HUES48 (cell line): ENCODE measurements around the gene MRPL19.
"Not testable (repeated sequence)": the region's sequence is repeated elsewhere in the genome, so short reads cannot be mapped to it uniquely, and the experiment has no call there.

Source experiments
- H3K27ac ChIP-seq: one replicate; pipeline ENCODE4 v1.7.0; 2013; ENCODE audit warnings: low read depth, low read length, inconsistent platforms
- H3K27me3 ChIP-seq: 2 replicates; pipeline ENCODE4 v1.6.1; 2013; ENCODE audit warnings: mild to moderate bottlenecking, low read length; ENCODE audit not compliant: control insufficient read depth, insufficient read depth
- H3K36me3 ChIP-seq: 2 replicates; pipeline ENCODE4 v1.6.1; 2013; ENCODE audit warnings: low read length; ENCODE audit not compliant: control insufficient read depth, insufficient read depth
- H3K4me1 ChIP-seq: 2 replicates; pipeline ENCODE4 v1.6.1; 2013; ENCODE audit warnings: mild to moderate bottlenecking, low read length; ENCODE audit not compliant: control insufficient read depth, insufficient read depth
- H3K4me3 ChIP-seq: 2 replicates; pipeline ENCODE4 v1.5.1; 2013; ENCODE audit warnings: mild to moderate bottlenecking, low read depth, low read length
- H3K9ac ChIP-seq: 2 replicates; pipeline ENCODE4 v1.6.1; 2013; ENCODE audit warnings: mild to moderate bottlenecking, low read depth, low read length, moderate library complexity
- H3K9me3 ChIP-seq: 2 replicates; pipeline ENCODE4 v1.6.1; 2013; ENCODE audit warnings: low read length; ENCODE audit not compliant: control insufficient read depth, insufficient read depth

MRPL19 gene

DNA sequence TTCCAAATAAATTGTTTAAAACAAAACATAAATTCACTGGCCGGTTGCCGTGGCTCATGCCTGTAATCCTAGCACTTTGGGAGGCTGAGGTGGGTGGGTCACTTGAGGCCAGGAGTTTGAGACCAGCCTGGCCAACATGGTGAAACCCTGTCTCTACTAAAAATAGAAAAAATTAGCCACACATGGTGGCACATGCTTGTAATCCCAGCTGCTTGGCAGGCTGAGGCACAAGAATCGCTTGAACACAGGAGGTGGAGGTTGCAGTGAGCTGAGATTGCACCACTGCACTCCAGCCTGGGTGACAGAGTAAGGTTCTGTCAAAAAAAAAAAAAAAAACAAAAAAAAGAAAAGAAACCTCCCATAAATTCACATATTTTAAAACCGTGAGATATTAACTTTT lies 28.8 kb downstream of the MRPL19 start:
- H3K4me1 ChIP-seq, H3K4me3 ChIP-seq, H3K9ac ChIP-seq, H3K27me3 ChIP-seq, H3K27ac ChIP-seq, H3K9me3 ChIP-seq: not testable (repeated sequence)
- peaks cover 37% of the 10 kb centered on the region for H3K36me3 ChIP-seq

DNA sequence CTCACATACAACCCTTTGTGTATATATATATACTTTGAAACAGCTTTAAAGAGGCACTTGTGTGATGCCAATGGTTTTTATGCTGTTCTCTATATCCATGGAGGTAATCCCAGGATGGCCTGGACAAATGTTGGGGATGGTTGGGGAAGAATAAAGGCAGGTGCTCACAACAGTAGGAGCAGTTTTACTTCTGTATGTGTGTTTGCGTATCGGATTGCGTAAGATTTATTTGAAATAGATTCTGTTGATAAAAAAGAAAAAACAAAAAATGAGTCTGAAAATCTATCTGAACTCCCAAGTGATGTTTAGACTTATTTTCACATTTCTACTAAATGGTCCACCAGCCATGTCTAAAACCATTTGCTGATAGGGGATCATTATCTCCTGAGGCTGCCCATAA lies 29.3 kb downstream of the MRPL19 start:
- peaks cover 35% of the 10 kb centered on the region for H3K36me3 ChIP-seq
- no peaks in the 10 kb centered on the region for H3K9me3 ChIP-seq
- H3K9ac ChIP-seq, result no peak overlapping the region
- H3K27ac ChIP-seq, result no peak overlapping the region
- no peaks in the 10 kb centered on the region for H3K27me3 ChIP-seq
- no peaks in the 10 kb centered on the region for H3K4me1 ChIP-seq
- no peak overlapping the region for H3K4me3 ChIP-seq

DNA sequence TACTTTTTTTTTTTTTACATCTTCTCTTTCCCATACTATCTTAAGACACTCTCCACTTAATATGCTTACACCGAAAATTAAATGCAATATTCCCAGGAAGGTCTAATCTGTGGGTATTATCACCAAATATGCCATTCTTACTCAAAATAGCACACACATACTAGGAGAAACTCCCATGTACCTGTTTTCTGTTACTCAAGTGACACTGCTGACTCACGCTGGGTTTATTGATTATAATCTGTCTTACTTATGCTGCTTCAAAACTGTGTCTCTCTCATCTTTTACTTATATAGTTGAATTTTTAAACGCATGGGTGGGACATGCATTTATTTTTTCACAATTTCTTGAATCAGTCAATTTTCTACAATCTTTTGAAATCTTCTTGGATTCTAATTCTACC lies 29.9 kb downstream of the MRPL19 start:
- no peak overlapping the region for H3K4me3 ChIP-seq
- no peak overlapping the region for H3K9ac ChIP-seq
- peaks cover 33% of the 10 kb centered on the region for H3K36me3 ChIP-seq
- no peaks in the 10 kb centered on the region for H3K27me3 ChIP-seq
- H3K4me1 ChIP-seq, result no peaks in the 10 kb centered on the region
- H3K9me3 ChIP-seq, result no peaks in the 10 kb centered on the region
- H3K27ac ChIP-seq, result no peak overlapping the region

DNA sequence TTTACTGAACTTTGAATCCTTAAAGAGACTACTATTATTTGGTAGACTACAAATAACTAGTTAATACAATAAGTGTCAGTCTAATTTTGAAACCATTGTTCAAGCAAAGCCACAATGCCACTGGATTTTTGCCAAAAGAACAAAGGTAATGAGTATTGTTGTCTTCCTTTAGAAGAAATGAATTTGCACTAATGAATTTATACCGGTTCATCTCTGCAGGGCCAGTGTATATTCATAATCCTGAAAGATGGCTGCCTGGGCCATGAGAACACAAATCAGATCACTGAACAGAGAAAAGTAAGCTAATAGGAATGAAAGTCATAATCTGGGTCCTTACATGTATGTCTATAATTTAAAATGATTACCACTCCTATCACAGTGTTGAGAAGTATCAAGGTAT lies 33.0 kb downstream of the MRPL19 start:
- Histone ChIP-seq H3K9me3 (no peaks in the 10 kb centered on the region), H3K4me3 (no peak overlapping the region), H3K36me3 (peaks cover 22% of the 10 kb centered on the region), H3K9ac (no peak overlapping the region), H3K27me3 (no peaks in the 10 kb centered on the region), H3K27ac (no peak overlapping the region), H3K4me1 (no peaks in the 10 kb centered on the region)

DNA sequence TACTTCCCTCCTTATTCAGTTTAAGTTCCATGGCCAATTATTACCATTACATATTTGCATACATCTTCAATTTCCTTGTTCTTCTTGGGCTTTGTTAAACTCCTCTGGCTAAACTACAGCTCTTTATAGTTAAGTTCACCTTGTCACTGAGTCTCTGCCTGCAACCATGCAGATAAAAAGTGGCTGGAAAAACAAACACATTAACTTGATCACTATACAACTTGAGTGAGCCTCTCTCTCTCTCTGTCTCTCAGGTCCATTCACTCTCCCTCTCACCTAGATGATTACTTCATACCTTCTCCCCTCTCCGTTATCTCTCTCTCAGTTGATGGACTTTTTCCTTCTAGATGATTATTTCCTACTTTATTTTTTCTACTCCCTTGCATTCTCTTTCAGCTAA lies 33.8 kb downstream of the MRPL19 start:
- Histone ChIP-seq H3K9ac (no peak overlapping the region), H3K27ac (no peak overlapping the region), H3K36me3 (peaks cover 22% of the 10 kb centered on the region; the same call in 1 of the 2 replicates), H3K4me3 (no peak overlapping the region), H3K27me3 (no peaks in the 10 kb centered on the region), H3K4me1 (no peaks in the 10 kb centered on the region), H3K9me3 (no peaks in the 10 kb centered on the region)

DNA sequence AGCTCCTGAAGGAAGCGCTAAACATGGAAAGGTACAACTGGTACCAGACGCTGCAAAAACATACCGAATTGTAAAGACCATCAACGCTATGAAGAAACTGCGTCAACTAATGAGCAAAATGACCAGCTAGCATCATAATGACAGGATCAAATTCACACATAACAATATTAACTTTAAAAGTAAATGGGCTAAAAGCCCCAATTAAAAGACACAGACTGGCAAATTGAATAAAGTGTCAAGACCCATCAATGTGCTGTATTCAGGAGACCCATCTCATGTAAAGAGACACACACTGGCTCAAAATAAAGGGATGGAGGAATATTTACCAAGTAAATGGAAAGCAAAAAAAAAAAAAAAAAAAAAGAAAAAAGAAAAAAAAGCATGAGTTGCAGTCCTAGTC lies 36.8 kb downstream of the MRPL19 start:
- H3K4me3 ChIP-seq, H3K4me1 ChIP-seq, H3K27me3 ChIP-seq, H3K9ac ChIP-seq, H3K27ac ChIP-seq, H3K9me3 ChIP-seq: not testable (repeated sequence)
- peaks cover 43% of the 10 kb centered on the region for H3K36me3 ChIP-seq

DNA sequence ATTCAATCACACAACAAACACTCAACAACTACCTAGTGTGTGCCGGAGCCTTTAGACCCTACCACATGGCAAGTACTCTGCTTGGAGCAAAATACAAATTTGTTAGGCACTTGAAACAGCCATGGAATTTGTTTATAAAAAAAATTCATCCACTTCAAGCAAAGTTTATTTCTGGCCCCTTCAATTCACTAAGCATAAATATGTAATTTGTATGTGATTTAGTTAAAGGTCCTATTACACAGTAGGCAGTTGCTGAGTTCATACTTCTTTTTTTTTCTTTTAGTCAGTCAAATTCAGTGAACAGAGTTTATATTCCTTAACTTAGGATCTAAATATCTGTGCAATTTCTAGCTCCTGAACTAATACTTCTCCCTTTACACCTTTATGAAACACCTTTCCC lies 41.6 kb downstream of the MRPL19 start:
- Histone ChIP-seq H3K9ac (no peak overlapping the region), H3K27me3 (no peaks in the 10 kb centered on the region), H3K4me3 (no peak overlapping the region), H3K36me3 (peaks cover 64% of the 10 kb centered on the region), H3K27ac (no peak overlapping the region), H3K4me1 (no peaks in the 10 kb centered on the region), H3K9me3 (no peaks in the 10 kb centered on the region)

DNA sequence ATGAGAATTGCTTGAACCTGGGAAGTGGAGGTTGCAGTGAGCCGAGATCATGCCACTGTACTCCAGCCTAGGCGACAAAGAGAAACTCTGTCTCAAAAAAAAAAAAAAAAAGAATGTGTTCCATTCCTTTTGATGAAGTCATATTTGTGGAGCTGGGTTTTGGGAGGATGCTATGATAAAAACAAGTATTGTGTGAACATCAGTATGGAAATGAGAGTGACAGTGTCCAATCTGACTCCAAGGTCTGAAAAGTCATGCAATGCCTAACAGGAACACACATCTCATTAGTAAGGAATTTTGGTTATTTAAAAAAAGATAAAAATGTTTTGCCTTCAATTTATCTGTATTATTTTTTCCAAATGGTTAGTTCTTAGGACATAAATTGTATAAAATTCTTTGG lies 52.3 kb downstream of the MRPL19 start:
- no peaks in the 10 kb centered on the region for H3K27me3 ChIP-seq
- H3K9ac ChIP-seq, result no peak overlapping the region
- H3K4me1 ChIP-seq, result no peaks in the 10 kb centered on the region
- H3K36me3 ChIP-seq, result peaks cover 89% of the 10 kb centered on the region
- no peak overlapping the region for H3K27ac ChIP-seq
- no peak overlapping the region for H3K4me3 ChIP-seq
- no peaks in the 10 kb centered on the region for H3K9me3 ChIP-seq

DNA sequence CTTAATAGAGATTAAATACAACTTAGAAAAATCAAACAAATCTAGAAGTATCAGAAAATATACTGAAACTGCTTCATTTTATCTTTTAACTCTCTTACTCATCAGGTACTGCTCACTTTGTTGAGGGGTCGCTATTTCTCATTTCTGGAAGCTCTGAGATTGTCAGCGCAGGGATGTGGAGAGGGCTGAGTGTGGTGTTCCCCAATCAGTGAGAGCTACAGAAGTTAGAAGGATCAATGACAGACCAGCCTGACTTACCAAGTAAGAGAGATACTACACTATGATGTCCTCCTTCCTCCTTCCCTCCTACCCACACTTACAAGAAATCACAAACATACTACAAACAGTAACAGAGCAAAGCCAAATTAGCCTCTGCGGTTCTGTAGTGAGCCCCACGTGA lies 56.0 kb downstream of the MRPL19 start:
- Histone ChIP-seq H3K9ac (no peak overlapping the region), H3K9me3 (no peaks in the 10 kb centered on the region), H3K4me3 (no peak overlapping the region), H3K4me1 (no peaks in the 10 kb centered on the region), H3K27me3 (no peaks in the 10 kb centered on the region), H3K36me3 (peaks cover 84% of the 10 kb centered on the region), H3K27ac (no peak overlapping the region)

DNA sequence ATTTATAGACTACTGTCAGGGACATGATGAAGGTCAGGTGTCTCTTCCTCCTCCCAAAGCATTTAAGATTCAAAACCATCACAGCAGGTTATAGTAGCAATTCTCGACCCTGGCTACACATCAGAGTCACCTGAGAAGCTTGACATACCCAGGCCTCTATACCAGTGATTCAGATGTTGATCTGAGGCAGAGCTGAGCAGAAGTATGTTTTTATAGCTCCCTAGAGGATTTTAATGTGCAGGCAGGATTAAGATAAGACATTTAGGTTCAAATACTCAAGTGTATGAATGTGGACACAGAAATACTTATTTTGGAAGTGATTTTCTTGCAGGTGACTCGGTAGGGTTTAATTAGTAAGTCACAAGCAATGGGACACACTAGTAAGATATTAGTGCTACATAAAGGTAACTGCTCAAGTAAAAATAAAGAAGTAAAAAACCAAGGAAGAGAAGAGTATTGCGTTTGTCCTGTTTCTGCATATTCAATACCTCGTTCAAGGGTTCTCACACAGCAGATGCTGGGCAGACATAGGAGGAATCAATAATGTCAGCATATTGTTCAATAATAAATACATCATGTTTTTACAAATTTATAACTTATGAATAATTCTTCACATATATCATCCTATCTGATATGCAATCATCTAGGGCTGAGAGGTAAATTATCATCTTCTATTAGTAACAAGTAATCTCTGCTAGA lies 57.2 kb downstream of the MRPL19 start:
- H3K9me3 ChIP-seq, result no peaks in the 10 kb centered on the region
- H3K4me1 ChIP-seq, result no peaks in the 10 kb centered on the region
- H3K9ac ChIP-seq, result no peak overlapping the region
- no peaks in the 10 kb centered on the region for H3K27me3 ChIP-seq
- no peak overlapping the region for H3K27ac ChIP-seq
- peaks cover 73% of the 10 kb centered on the region for H3K36me3 ChIP-seq
- H3K4me3 ChIP-seq, result no peak overlapping the region

DNA sequence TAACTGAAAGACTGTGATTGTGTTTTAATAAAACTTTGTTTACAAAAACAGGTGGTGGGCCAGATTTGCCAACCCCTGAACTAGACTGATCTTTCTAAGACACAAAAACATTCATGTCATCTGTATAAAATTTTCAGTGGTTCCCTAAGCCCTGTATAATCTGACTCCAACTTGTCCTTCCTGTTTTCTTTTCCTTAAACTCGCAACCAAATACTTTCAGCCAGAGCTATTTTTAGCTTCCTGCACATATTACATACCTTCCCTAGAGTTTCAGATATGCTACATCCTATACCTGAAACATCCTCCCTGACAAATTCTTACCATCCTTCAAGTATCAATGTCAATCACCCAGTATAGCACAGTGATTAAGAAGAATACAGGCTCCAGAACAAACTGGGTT lies 59.3 kb downstream of the MRPL19 start:
- Histone ChIP-seq H3K4me3 (no peak overlapping the region), H3K9ac (no peak overlapping the region), H3K36me3 (peaks cover 54% of the 10 kb centered on the region), H3K27me3 (no peaks in the 10 kb centered on the region), H3K9me3 (no peaks in the 10 kb centered on the region), H3K4me1 (peaks cover 12% of the 10 kb centered on the region), H3K27ac (no peak overlapping the region)

DNA sequence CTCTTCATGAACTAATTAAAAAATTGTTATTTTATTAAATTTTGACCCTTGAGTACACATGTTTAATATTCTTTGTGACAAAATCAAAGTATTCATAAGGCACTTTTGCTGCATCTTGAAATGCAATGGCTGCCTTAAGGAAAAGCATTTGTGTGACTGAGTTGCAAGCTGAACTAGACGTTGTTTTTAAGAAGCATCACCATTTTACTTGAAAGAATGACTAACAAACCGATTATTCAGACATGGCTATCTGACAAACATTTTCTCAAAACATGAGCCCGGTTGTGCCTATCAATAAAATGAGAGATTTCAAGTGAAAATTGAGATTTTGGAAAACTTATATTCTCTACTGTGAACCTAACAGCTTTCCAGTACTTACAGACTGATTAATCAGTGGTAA lies 61.3 kb downstream of the MRPL19 start:
- H3K9ac ChIP-seq, result no peak overlapping the region
- H3K9me3 ChIP-seq, result no peaks in the 10 kb centered on the region
- H3K4me1 ChIP-seq, result peaks cover 17% of the 10 kb centered on the region
- H3K4me3 ChIP-seq, result no peak overlapping the region
- H3K36me3 ChIP-seq, result peaks cover 34% of the 10 kb centered on the region
- H3K27me3 ChIP-seq, result no peaks in the 10 kb centered on the region
- no peak overlapping the region for H3K27ac ChIP-seq
